Nephron (organoid): Measurements from ENCODE around the gene TNFSF15.

Source experiments
- H3K27ac Mint-ChIP-seq, 3 experiments: 2 replicates each; pipeline ENCODE4 v1.8.0; 2020; ENCODE audit warnings: mixed read lengths in 3 of 3, mild to moderate bottlenecking in 2 of 3, moderate library complexity in 1 of 3
- H3K27me3 Mint-ChIP-seq: 2 replicates; pipeline ENCODE4 v1.8.0; 2021; ENCODE audit warnings: low read depth, mild to moderate bottlenecking, moderate library complexity, mixed read lengths
- H3K36me3 Mint-ChIP-seq: 2 replicates; pipeline ENCODE4 v1.8.0; 2020; ENCODE audit warnings: low read depth, mixed read lengths
- H3K4me1 Mint-ChIP-seq: 2 replicates; pipeline ENCODE4 v1.8.0; 2020; ENCODE audit warnings: mixed read lengths
- H3K4me3 Mint-ChIP-seq, 3 experiments: 2 replicates each; pipeline ENCODE4 v1.8.0; 2020; ENCODE audit warnings: mild to moderate bottlenecking in 3 of 3, mixed read lengths in 3 of 3, moderate library complexity in 2 of 3
- H3K9me3 Mint-ChIP-seq: 2 replicates; pipeline ENCODE4 v1.8.0; 2020; ENCODE audit warnings: mixed read lengths
- CTCF ChIP-seq, 3 experiments: fragments of 200-600 bp; sonication (generic); IDR thresholded peaks; one replicate each; pipeline ENCODE4 v1.5.0; 2021; ENCODE audit warnings: antibody characterized with exemption in 3 of 3; ENCODE audit not compliant: unreplicated experiment in 3 of 3

TNFSF15 gene

DNA sequence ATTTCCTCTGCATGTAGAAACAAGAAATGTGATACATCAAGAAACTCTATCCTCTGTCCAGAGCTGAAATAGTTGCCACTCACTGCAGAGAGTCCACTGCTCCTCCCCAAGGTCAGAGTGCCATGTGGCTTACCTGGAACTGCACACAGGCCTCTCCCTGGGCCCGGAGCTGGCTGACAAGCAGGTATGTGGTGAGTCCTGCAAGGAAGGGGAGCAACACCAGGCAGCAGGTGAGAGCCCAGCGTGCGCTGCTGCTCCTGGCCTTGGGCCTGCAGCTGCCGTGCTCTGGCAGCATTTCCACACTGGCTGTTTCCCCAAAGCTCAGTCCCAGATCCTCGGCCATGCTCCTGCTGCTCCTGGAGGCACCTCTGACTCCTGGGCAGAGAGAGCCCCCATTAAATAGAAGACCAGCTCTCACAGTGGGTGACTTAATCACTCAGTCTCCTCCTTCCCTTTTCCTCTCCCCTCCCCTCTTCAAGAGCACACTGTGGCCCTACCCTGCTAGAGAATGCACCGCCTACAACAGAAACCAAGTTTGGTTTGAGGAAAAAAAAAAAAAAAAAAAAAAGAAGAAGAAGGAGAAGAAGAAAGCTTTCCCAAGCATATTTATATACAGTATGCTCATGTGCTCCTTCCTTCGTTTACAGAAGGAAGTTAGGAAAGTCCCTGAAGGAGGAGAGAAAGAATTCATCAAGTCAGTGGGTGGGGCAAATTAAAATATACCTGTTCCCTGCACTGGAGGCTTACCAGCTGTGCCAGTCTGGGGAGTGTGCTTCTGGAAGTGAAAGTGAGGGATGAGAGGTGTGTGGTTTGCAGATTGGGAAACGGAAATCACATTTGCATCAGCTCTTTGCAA is at the start of gene TNFSF15:
TSS of gene TNFSF15 (minus strand) at position 370 of the 856 bp plus-strand sequence. CDS start at position 343, 27 bp downstream.
- Mint-ChIP-seq H3K27ac (peak within 1 kb of the TSS; percentile 95 to 98 (median 96)), H3K9me3 (no peaks in the 10 kb centered on the region), H3K4me1 (peaks cover 45% of the 10 kb centered on the region), H3K36me3 (peaks cover 8% of the 10 kb centered on the region), H3K27me3 (peaks cover 3% of the 10 kb centered on the region), H3K4me3 (peak within 1 kb of the TSS; percentile 77 to 84 (median 79))
- TF ChIP-seq CTCF (IDR thresholded peaks at IDR 0.05; ENCODE audit: unreplicated experiment in 3 of 3): no peak

GRCh38 chr9:114855488-114855887 is 49.6 kb upstream of the TNFSF15 start:
- H3K9me3 Mint-ChIP-seq: no peaks in the 10 kb centered on the region
- no peaks in the 10 kb centered on the region for H3K36me3 Mint-ChIP-seq
- H3K4me1 Mint-ChIP-seq: peaks cover 24% of the 10 kb centered on the region
- TF ChIP-seq CTCF (IDR thresholded peaks at IDR 0.05; ENCODE audit: unreplicated experiment in 3 of 3): no peak
- no peaks in the 10 kb centered on the region for H3K27me3 Mint-ChIP-seq
- no peak overlapping the region for H3K27ac Mint-ChIP-seq
- no peak overlapping the region for H3K4me3 Mint-ChIP-seq

DNA sequence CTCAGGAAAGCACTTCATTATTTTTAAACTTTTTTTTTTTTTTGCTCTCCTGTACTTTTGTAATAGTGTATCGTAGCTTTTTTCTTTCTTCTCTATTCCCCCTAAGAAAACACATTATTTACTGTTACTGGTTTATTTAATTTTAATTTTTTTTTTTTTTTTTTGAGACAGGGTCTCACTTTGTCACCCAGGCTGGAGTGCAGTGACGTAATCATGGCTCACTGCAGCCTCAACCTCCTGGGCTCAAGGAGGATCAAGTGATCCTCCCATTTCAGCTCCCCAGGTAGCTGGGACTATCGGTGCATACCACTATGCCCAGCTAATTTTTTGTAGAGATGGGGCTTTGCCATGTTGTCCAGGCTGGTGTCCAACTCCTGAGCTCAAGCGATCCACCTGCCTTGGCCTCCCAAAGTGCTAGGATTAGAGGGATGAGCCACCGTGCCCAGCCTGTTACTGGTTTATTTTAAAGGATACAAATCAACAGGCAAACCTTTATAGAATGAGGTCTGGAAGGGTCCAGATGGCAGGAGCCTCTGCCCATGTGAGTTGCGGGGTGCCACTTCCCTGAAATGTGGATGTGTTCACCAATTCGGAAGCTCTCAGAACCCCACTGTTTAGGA is 49.0 kb upstream of the TNFSF15 start:
- no peaks in the 10 kb centered on the region for H3K27me3 Mint-ChIP-seq
- no peaks in the 10 kb centered on the region for H3K9me3 Mint-ChIP-seq
- H3K27ac Mint-ChIP-seq: no peak overlapping the region
- H3K36me3 Mint-ChIP-seq: no peaks in the 10 kb centered on the region
- TF ChIP-seq CTCF (IDR thresholded peaks at IDR 0.05; ENCODE audit: unreplicated experiment in 3 of 3): no peak
- H3K4me1 Mint-ChIP-seq: peaks cover 24% of the 10 kb centered on the region
- no peak overlapping the region for H3K4me3 Mint-ChIP-seq

- H3K36me3 Mint-ChIP-seq: no peaks in the 10 kb centered on the region
- no peak overlapping the region for H3K4me3 Mint-ChIP-seq
- peak overlapping the region in 2 of 3 experiments; percentile 5 to 13 for H3K27ac Mint-ChIP-seq
- H3K4me1 Mint-ChIP-seq: peaks cover 24% of the 10 kb centered on the region
- no peaks in the 10 kb centered on the region for H3K27me3 Mint-ChIP-seq
- H3K9me3 Mint-ChIP-seq: no peaks in the 10 kb centered on the region
- no peak for TF ChIP-seq CTCF (IDR thresholded peaks at IDR 0.05; ENCODE audit: unreplicated experiment in 3 of 3)
Measured at GRCh38 chr9:114853071-114853855, 47.4 kb upstream of the TNFSF15 start.

- no peak overlapping the region for H3K4me3 Mint-ChIP-seq
- no peak for TF ChIP-seq CTCF (IDR thresholded peaks at IDR 0.05; ENCODE audit: unreplicated experiment in 3 of 3)
Measured at GRCh38 chr9:114852050-114852594, 46.3 kb upstream of the TNFSF15 start.

More at GRCh38 chr9:114852050-114852594, 46.3 kb upstream of the TNFSF15 start:
- no peaks in the 10 kb centered on the region for H3K9me3 Mint-ChIP-seq
- H3K27me3 Mint-ChIP-seq: no peaks in the 10 kb centered on the region
- peaks cover 24% of the 10 kb centered on the region for H3K4me1 Mint-ChIP-seq
- H3K27ac Mint-ChIP-seq: peak overlapping the region in 1 of 3 experiments; percentile 55
- no peaks in the 10 kb centered on the region for H3K36me3 Mint-ChIP-seq
